HG02610 (cell line): Measurements from ENCODE around the gene SUPT3H.

Experiments used
- ATAC-seq: cut with Tn5 transposase; IDR thresholded peaks from one replicate; pipeline ENCODE4 v1.9.1; 2021; ENCODE audit warnings: mild to moderate bottlenecking, moderate library complexity; ENCODE audit not compliant: unreplicated experiment

The SUPT3H gene

GRCh38 chr6:45129051-45129450 is 248.7 kb downstream of the SUPT3H start:
- ATAC-seq: no peak

- ATAC-seq: no peak
Observed at GRCh38 chr6:45127185-45127584, 250.5 kb downstream of the SUPT3H start.

- ATAC-seq: no peak
Observed at GRCh38 chr6:45126033-45126432, 251.7 kb downstream of the SUPT3H start.

DNA sequence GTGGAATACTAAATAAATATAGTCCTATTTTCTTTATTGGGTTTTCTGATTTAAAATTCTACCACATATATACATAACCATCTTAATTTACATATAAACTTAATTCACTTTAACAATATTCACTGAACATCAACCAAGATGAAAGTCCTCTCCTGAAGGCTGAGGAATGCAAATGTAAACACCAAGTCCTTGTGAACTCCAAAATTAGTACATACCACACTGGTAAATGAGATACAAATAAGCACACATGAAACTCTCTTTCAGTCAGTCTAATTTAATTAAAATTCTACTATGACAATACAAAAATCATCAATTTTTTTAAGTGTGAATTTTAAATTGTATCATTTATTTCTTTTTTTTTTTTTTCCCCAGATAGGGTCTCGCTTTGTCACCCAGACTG is 254.7 kb downstream of the SUPT3H start:
- ATAC-seq: no peak

DNA sequence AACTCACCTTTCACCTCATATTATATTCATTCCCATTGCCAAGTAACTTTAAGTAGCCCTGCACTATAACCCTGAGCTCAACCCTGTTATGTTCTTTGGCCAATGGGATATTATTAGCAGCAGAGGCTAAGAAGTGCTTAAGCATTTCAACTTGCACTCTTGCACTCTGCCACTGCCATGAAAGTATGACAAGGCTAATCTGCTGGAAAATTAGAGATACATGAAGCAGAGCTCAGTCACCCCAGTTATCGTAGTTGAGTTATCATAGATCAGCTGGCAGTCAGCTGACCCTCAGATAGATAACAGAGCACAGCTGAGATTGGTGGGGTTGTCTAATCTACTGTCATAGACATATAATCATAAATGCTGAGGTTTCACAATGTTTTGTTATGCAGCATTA is 259.0 kb downstream of the SUPT3H start:
- ATAC-seq: no peak

GRCh38 chr6:45116714-45117410 is 260.9 kb downstream of the SUPT3H start:
- ATAC-seq: no peak

GRCh38 chr6:45115696-45116095 is 262.0 kb downstream of the SUPT3H start:
- ATAC-seq: no peak

DNA sequence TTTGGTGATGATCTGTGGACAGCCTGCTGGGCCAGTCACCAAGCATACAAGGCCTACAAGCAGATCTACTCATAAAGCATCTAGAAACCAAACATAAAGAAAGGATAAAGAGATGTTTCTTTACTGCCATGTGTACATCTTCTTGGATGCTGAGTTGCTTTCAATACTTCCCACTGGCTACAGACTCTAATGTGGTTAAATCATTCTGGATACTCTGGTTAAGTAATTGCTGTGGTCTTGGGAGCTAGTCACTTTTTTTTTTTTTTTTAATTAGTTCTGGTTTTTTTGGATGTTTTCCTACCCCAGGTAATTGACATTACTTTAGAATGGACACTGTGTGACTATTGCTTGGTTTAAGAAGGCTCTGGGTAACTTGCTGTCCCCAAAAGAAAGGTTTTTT is 265.0 kb downstream of the SUPT3H start:
- ATAC-seq: no peak

DNA sequence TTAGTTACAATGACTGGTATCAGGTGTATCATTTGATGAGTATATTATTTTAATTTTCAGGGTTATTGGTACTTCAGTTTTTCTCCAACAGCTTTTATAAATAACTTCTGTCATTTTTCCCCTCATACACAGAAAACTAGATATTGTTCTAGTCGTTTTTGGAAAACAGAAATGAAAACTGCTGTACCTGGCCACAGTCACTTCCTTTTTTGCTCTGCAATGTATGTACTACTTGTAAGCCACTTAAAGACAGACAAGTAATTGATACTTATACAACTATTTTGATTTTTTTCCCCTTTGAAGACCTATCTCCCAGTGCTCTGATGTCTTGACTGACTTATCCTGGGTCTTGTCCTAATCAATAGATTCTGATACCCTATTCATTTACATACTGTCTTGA is 268.2 kb downstream of the SUPT3H start:
- ATAC-seq: no peak

GRCh38 chr6:45105170-45105820 is 272.4 kb downstream of the SUPT3H start:
- ATAC-seq: no peak

DNA sequence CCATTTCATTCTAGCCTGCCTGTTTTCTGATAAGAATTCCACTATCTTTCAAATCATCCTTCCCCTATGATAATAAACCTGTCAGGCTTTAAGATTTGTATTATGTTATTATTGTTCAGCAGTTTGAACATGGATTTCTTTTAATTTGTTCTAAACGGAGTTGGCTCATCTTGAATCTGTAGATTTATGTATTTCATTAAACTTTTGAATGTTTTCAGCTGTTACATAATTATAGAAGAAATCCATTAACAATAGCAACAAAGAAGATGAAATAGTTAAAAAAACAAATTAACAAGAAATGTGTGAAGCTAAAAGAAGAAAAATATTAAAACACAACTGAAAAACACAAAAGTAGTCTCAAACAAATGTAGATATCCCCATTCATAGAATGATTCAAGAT is 273.3 kb downstream of the SUPT3H start:
- ATAC-seq: no peak

DNA sequence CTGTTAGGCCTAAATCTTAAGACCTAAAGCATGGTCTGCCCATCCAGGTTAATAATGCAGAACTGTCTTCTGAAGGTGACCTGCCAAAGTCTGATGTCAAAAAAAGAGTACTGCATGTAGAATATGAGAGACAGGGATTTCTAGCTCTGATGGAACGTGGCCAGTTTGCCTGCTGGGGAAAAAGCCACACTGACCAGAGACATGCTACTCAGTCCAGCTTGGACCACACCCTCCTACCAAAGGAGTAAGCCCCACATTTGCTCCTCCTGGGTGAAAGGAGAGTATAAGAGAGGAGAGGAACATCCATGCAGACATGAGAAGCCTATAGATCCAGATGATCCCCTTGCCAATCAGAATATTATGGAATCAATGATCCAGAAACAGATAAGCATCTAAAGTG is 279.5 kb downstream of the SUPT3H start:
- ATAC-seq: no peak

DNA sequence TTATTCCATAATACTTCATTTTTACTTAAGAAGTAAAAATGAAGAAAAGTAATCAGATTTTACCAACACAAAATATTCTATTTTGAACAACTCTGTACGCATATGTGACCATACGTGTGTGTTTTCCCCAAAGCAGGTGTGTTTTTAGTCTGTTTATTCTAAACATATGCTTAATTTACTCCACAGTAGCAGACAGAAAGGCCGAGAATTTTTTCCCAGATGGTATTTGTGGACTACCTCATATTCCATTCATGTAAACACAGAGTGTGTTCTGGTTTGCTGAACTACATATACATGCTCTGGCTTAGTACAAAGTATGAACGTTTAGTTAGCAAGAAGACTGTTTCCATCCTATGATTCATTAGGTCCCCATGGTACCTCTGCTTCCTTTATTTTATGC is 282.9 kb downstream of the SUPT3H start:
- ATAC-seq: no peak

GRCh38 chr6:45092135-45092534 is 285.6 kb downstream of the SUPT3H start:
- no peak for ATAC-seq

DNA sequence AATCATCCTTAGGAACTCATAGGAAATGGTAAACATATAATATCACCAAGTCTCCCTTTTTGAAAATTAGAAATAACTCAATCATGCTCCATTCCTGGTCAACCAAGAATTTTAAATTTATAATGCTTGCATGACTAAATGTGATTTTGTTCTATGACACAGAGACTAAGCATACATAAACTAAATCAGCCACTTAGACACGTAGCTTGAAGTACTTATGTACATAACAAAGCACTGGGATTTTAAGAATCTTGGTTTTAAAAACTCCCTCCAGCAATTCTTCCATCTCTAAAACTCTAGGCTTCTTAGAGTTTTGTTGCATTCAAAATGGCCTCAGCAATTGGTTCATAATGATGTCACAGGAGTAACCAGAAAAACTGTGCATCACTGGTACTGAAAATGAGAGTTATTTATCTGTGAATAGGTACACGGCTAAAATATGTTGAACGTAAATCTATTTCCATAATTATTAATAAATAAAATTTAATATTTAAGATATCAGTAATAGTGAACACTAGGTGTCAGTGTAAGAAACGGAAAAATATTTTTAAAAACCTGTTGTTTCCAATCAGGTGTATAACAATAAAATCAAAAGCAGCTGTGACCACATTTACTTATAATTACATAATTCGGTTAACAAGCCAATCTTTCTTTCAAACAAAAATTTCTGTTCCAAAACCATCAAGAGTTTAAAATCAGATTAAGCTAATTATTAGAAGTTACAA is 291.2 kb downstream of the SUPT3H start:
- no peak for ATAC-seq

GRCh38 chr6:45084257-45084656 is 293.5 kb downstream of the SUPT3H start:
- ATAC-seq: no peak

DNA sequence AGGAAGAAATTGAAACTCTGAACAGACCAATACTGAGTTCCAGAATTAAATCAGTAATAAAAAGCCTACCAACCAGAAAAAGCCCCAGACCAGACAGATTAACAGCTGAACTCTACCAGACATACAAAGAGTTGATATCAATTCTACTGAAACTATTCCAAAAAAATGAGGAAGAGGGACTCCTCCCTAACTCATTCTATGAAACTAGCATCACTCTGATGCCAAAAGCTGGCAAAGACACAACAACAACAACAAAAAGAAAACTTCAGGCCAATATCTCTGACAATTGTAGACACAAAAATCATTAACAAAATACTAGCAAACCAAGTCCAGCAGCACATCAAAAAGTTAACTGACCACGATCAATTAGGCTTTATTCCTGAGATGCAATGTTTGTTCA is 295.6 kb downstream of the SUPT3H start:
- no peak for ATAC-seq

DNA sequence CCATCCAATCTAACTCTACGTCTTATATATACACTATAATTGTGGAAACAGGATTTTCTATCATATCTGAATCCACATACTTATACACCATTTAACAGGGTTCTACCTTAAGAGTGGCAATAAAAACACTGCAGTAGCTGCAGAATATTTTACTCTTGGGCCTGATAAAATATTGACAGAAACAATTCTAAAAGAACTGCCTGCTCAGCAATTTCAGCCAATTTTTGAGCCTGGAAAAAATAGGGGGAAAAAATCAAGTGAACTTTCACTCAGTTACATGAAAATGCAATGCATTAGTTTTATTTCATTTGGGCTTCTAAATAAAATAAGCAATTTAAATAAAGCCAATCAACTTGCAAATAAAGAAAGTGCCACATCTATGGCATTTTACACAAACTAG is 296.1 kb downstream of the SUPT3H start:
- ATAC-seq: no peak

DNA sequence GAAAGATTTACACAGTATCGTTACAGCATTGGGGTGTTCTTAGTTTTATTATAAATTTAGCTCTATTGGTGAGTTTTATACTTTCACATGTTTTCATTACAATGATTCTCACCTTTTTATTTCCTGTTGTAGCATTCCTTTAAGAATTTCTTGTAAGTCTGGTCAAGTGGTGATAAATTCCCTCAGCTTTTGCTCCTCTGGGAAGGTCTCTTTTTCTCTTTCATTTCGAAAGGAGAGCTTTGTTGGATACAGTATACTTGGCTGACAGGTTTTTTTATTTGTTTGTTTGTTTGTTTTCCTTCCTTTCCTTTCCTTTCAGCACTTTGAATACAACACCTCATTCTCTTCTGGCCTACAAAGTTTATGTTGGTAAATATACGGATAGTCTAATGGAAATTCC is 299.3 kb downstream of the SUPT3H start:
- no peak for ATAC-seq

- ATAC-seq: no peak
Observed at GRCh38 chr6:45076217-45076930, 301.4 kb downstream of the SUPT3H start.

DNA sequence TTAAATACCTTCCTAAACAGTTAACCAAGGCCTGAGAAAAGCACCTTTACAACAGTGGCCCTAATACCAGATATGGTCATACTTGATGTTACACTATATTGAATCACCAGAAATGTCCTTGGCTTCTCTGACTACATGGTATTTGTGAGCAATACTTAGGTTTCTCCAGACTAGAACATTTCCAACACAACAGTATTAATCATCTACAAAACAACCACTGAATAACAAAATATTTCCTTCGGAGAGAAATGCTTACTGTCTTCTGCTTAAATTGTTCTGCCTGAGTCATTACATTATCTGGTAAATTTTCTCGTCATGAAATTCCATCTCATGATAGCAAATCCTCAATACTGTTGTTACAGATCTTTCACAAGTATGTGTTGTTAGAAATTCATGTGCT is 302.5 kb downstream of the SUPT3H start:
- ATAC-seq: no peak

GRCh38 chr6:45074439-45074838 is 303.3 kb downstream of the SUPT3H start:
- ATAC-seq: no peak
